GDM1 (cell line): Measurements from ENCODE around the gene GPC3.
"Not testable (repeated sequence)": the region's sequence is repeated elsewhere in the genome, so short reads cannot be mapped to it uniquely, and the experiment has no call there.

Experiments
- DNase-seq: peaks from one replicate; lab custom pipeline; 2025; lab: John Stamatoyannopoulos, UW

Gene GPC3

DNA sequence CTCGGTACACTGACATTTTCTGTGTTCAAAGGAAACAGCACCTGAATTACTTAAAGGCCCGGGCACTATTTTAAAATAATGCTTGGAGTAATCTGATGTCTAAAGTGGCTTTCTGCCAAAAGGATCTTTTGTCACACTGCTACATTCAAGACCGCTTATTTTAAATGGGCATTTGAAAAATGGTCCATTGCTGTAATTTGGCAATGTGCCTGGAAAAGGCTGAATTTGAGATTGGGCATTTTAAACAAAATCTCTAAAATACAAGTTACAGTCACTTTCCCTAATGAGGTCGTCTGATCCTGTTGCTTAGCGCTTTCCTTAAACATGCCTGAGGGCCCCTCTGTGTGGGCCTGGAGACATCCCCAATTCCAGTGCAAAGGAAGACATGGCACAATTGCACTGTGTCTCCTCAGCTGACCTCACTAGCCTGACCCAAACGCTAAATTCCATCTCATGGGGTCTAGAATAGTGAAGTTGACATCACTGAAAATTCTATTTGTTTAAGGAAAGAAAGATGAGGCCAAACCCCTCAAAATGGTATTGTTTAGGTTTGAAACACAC, 214.2 kb downstream of the GPC3 start:
- DNase-seq: no peak

DNA sequence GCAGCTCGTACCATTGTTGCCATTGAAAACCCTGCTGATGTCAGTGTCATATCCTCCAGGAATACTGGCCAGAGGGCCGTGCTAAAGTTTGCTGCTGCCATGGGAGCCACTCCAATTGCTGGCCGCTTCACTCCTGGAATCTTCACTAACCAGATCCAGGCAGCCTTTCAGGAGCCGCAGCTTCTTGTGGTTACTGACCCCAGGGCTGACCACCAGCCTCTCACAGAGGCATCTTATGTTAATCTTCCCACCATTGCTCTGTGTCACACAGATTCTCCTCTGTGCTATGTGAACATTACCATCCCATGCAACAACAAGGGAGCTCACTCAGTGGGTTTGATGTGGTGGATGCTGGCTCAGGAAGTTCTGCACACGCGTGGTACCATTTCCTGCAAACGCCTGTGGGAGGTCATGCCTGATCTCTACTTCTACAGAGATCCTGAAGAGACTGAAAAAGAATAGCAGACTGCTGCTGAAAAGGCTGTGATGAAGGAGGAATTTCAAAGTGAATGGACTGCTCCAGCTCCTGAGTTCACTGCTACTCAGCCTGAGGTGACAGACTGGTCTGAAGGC, 222.3 kb downstream of the GPC3 start:
- not testable (repeated sequence) for DNase-seq

DNA sequence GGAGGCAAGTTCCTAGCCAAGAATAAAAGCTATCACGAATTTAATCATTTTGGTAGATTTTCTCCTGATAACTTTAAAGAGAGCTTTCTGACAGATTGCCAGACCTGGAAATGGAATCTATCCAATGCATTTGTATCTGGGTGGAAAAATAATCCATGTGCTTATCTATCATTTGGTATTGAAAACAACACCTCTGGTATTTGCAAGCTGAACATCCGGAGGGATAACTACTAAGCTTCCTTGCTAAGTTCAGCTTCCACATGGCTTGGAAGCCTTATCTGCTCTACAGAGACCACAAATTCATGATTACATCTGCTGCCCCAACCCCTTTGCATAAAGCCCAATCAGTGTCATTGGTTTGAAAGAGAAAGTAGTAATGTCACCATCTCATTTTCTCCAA, 230.7 kb downstream of the GPC3 start:
- DNase-seq: no peak

GRCh38 chrX:133749951-133750350, 235.4 kb downstream of the GPC3 start:
- no peak for DNase-seq

- peak; percentile 21 for DNase-seq
Measured at GRCh38 chrX:133749370-133749769, 236.0 kb downstream of the GPC3 start.

GRCh38 chrX:133747196-133747595, 238.2 kb downstream of the GPC3 start:
- DNase-seq: no peak

DNA sequence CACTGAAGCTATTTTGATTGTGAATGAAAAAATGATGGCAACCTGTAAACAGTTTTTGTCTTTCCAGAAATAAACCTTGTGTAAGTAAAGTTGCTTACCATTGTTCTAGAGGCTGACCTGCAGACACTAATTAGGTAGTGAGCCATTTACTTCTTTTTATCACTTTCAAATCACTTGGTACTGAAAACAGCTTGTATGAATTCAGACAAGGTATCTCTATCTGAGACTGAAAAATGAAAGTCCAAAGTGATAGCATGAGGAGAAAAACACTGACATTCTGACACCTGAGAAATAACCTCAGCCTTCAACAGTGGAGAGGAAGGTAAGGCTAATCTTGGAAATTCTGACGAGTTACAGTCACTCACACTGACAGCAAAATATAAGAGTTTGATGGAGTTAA, 238.8 kb downstream of the GPC3 start:
- no peak for DNase-seq

DNA sequence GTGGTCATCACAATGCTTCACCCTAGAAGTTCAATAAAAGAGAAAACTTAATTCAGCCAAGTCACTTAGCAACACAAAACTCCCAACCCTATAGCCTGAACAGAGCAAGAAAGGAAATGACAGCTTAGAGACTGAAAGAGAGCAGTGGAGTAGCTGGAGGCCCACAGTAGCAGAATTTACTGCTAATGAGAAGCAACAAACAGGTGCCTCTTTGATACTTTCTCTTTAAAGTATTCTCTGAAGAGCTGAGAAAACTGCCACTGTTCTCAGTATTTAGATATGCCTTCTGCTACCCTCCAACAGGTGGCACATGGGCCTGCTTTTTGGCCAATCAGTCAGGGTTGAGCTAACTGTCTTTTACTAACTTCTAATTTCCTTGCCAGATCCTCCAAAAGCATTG, 240.0 kb downstream of the GPC3 start:
- no peak for DNase-seq

DNA sequence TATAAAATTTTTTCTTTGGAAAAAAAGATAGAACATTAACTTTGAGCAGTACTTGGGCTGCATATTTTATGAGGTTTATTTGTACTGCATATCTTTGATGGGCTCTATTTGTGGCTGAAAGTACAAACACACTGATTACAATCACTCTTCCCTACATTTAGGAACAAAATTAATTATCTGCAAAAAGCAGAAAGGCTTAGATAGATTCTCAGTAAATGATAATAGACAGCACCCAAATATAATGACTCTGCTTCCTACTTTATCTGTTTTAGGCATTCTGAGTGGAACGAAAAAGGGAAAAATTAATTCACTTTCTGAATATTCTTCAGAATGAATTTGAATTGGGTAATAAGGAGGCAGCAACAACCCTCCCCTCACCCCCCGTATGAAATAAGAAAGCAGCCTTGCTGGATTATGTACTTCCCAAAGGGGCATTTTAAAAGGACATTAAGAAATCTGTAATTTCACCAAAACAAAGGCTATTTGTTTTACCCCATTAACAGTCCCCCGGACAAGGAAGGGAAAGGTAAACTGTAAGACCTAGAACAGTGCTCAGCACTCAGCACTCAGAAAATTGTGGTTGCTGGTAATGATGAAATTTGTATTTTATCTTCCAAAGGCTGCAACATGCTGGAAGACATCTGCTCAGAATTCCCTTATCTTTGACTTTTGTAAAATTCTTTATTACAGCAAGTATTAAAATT, 242.6 kb downstream of the GPC3 start:
- DNase-seq: no peak

DNA sequence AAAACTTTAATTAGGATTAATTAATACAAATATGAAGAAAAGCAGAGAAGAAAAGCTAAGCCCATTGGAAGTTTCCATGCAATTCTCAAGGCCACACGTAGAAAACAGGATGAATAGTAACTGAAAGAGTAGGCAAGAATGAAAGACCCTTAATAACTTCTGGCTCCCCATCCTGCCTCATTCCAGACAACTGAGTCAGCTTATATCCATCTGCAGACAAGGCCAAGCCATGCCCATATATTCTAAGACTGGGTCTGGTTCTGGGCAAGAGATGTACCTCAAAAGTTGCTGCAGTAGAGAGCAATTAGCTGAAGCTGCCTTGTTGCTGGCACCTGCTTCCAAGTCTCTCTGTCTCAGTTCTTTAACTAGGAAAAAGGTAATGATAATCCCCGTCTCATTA, 244.1 kb downstream of the GPC3 start:
- DNase-seq: no peak

GRCh38 chrX:133726642-133727041, 258.8 kb downstream of the GPC3 start:
- DNase-seq: no peak

GRCh38 chrX:133726211-133726630, 259.2 kb downstream of the GPC3 start:
- DNase-seq: no peak

DNA sequence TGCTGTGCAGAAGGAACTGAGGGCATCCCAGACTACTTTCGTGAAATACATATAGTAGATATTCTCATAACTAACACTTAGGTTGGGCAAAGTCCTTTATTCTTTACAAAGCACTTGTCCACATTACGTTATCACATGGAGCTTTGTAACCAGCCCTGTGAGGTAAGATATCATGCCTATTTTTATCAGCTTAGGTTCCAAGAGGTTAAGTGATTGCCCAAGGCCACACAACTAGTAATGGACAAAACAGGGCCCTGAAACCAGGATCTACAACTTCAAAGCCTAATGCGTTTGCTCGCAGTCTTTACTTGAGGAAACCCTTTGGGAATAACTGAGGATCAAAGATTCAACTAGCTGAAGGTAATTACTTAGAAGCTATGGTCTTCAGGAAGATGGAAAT, 261.5 kb downstream of the GPC3 start:
- no peak for DNase-seq

GRCh38 chrX:133722756-133723155, 262.6 kb downstream of the GPC3 start:
- no peak for DNase-seq

- DNase-seq: not testable (repeated sequence)
Measured at GRCh38 chrX:133720269-133720668, 265.1 kb downstream of the GPC3 start.

GRCh38 chrX:133715715-133716114, 269.7 kb downstream of the GPC3 start:
- no peak for DNase-seq

DNA sequence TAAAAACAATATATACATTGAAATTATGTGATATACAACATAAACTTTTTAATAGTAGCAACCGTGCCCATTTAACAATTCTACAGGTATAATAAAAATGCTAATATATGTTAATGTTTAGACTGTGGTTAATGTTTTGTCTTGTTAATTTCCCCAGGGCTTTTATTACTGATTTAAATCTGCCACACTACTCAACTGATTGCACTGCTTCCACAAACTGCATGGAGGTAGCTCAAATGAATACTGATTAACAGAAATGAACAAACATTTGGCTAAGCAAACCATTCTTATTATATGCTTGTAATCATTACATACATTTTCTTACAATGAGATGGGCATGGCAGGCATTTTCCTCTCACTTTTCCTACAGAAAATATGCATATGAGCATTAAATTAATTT, 275.9 kb downstream of the GPC3 start:
- no peak for DNase-seq

- DNase-seq: no peak
Measured at GRCh38 chrX:133706890-133707289, 278.5 kb downstream of the GPC3 start.

DNA sequence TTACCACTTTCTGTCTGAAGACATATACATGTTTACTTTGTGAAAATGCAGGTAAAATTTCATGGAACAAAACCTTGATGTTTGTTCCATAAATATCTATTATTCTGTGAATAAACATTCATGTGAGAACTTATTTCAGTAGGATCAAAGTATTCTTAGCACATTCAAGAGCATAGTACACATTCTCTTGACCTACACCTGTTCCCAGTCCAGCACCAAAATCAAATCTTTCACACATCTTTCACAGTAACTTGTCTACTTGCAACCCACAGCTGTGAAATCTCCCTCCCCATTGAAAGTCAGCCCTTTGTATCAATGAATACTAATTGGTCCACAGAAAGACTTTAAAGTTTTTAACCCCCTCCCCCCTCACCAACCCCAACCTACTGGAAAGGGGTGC, 283.2 kb downstream of the GPC3 start:
- no peak for DNase-seq

- DNase-seq: no peak
Measured at GRCh38 chrX:133699023-133699728, 286.2 kb downstream of the GPC3 start.

GRCh38 chrX:133698298-133698697, 287.1 kb downstream of the GPC3 start:
- no peak for DNase-seq

DNA sequence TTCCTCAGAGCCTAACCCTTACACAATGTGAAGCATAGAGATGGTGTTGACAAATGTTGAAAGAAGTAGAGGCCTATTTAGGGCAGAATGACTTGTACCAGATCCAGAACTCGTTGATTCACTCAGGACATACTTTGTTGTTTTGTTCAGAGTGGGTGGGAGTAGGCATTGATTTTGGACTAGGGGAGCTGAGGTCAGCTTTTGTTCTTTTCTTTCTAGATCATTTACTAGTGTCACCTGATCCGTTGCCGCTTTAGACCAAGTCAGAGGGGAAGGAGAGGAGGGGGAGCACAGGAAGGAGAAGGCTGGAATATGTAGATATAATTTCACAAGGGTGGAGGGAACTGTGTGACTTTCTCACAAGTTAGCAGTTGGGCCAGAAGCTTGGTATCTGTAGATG, 287.7 kb downstream of the GPC3 start:
- no peak for DNase-seq

DNA sequence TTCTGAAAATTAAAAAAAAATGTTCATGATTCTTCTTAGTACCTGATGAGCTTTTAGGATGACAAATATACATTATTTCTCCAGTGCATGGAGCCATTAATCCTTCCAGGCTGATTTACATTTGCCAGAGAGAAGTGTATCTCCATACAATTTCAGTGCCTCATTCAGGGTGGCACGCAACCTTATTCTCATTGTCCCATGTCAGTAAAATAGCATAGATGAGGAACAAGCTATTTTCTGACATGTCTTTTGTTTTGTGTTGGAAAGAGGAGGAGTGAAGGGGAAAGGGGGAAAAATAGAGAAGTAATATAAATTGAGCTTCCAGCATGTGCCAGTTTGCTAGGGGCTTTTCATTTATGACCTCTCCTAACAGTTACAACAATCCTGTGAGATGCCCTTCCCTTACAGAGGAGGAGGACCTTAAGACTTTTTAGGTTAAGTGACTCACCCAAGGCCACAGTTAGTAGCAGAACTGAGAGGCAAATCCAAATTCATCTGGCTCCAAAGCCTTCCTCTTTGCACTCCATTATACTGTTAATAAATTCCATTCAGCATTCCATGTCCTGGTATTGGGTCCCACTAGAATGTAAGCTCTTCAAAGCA, 295.3 kb downstream of the GPC3 start:
- no peak for DNase-seq
